ENCODE results near the gene SOX11.

DNA sequence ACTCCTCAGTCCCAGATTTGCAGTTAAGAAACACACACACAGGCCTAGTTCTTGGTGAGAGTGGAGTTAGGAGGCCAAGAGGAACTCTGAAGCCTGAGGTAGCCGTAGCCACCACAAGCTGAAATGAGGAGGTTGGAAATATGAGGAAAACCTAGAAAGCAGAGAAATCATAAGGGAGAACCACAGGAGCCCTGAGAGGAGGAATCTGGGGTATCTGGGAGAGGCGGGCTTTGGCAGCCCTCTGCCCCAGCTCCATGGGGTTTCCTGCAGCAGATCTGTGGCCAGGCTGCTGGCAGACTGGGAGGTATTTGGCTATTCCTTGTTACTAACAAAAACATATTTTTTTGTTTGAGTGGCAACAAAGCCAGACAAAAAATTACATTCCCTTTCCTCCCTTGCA lies 11.0 kb downstream of the SOX11 start:
- TF ChIP-seq, protein P1, sequence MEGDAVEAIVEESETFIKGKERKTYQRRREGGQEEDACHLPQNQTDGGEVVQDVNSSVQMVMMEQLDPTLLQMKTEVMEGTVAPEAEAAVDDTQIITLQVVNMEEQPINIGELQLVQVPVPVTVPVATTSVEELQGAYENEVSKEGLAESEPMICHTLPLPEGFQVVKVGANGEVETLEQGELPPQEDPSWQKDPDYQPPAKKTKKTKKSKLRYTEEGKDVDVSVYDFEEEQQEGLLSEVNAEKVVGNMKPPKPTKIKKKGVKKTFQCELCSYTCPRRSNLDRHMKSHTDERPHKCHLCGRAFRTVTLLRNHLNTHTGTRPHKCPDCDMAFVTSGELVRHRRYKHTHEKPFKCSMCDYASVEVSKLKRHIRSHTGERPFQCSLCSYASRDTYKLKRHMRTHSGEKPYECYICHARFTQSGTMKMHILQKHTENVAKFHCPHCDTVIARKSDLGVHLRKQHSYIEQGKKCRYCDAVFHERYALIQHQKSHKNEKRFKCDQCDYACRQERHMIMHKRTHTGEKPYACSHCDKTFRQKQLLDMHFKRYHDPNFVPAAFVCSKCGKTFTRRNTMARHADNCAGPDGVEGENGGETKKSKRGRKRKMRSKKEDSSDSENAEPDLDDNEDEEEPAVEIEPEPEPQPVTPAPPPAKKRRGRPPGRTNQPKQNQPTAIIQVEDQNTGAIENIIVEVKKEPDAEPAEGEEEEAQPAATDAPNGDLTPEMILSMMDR (IDR thresholded peaks at IDR 0.05; ENCODE audit: poor library complexity): no peak
- no peak for TF ChIP-seq EZH2 (IDR thresholded peaks at IDR 0.05; ENCODE audit: borderline replicate concordance)
